ENCODE data around the gene PSMB9. TPM values are rescaled to one million over a fixed set of nuclear protein-coding genes. Genes with fewer than 3 reads are reported as not detected.

PSMB9 gene
- total and polyA plus RNA-seq, 11 donors: 8.9 to 182 (median 15.7) TPM

DNA sequence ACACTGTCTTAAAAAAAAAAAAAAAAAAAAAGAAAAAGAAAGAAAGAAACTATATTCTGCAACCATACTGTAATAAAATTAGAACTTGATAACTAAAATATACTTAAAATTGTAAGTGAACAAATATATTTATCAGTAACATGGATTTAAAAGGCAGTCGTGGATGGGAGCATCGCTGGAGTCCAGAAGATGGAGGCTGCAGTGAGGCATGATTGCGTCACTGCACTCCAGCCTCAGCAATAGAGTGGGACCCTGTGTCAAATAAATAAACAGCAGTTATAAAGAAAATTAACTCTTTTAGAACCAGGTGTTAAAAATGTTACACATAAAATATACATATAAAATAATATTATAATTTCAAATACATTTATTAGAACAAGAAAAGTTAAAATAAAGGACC is 8.7 kb downstream of the PSMB9 start:
- intact Hi-C loops (cut with DNase I): loop anchor here in 2 of 10 donors (10.0 kb wide), 1 partner anchor 448 kb away; no protein-coding TSS in a partner anchor
- Histone ChIP-seq H3K9me3 (no peaks in the 10 kb centered on the region), H3K36me3 (peaks cover 0 to 36% (median 28%) of the 10 kb centered on the region in 9 donors), H3K27ac (no peak overlapping the region), H3K4me1 (peaks cover 0 to 27% (median 0%) of the 10 kb centered on the region in 12 donors), H3K4me3 (no peak overlapping the region), H3K27me3 (no peaks in the 10 kb centered on the region)
- WGBS, 4 donors: 77 to 91% (median 80%) methylated on average over 3 of the region's 3 CpGs
- DNase-seq (no peak), ATAC-seq (no peak)
- no peak for TF ChIP-seq POLR2A (IDR thresholded peaks at IDR 0.05)
- TF ChIP-seq, protein P1, sequence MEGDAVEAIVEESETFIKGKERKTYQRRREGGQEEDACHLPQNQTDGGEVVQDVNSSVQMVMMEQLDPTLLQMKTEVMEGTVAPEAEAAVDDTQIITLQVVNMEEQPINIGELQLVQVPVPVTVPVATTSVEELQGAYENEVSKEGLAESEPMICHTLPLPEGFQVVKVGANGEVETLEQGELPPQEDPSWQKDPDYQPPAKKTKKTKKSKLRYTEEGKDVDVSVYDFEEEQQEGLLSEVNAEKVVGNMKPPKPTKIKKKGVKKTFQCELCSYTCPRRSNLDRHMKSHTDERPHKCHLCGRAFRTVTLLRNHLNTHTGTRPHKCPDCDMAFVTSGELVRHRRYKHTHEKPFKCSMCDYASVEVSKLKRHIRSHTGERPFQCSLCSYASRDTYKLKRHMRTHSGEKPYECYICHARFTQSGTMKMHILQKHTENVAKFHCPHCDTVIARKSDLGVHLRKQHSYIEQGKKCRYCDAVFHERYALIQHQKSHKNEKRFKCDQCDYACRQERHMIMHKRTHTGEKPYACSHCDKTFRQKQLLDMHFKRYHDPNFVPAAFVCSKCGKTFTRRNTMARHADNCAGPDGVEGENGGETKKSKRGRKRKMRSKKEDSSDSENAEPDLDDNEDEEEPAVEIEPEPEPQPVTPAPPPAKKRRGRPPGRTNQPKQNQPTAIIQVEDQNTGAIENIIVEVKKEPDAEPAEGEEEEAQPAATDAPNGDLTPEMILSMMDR (IDR thresholded peaks at IDR 0.05): no peak

DNA sequence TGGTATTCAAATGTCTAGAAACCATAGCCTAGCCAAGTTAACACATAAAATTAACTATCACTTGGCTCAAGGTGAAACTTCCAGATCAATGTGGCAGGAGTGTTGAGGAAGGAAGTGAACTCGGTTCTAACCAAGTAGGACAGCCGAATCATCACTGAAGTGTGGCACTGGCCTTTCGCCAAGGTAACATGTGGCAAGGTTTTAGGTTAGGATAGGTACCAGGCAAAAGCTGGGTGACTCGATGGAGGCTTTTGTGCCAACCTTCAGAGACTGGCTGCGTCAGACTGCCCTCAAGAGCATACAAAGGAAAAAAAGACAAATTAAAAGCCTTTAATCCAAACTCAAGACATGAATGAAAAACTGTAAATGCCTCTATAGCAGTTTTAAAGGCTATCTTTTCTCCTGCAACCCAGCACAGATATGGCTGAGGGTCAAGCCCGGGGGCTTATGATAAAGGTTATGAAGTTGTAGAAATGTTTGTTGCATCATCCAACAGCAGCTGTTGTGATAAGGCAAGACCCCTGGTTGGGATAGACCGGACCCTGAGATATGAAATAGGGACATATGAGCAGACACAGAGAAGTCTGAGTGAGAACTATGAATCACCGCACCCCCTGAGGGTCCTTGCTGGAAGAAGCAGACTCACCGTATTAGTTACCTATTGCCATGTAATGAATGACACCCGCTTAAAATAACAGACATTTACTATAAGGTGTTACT is 11.9 kb downstream of the PSMB9 start:
- TF ChIP-seq POLR2A (IDR thresholded peaks at IDR 0.05): no peak
- TF ChIP-seq, protein P1 (IDR thresholded peaks at IDR 0.05): no peak
- H3K4me1 ChIP-seq: peaks cover 0 to 20% (median 0%) of the 10 kb centered on the region in 12 donors
- 69 to 71% (median 70%) methylated on average over 10 of the region's 10 CpGs for WGBS, 4 donors
- intact Hi-C loops (cut with DNase I): loop anchor here in 9 of 10 donors (2.0 to 10.0 kb wide), 6 partner anchors 34 to 454 kb away; no protein-coding TSS in a partner anchor
- H3K27me3 ChIP-seq: peaks cover 0 to 4% (median 0%) of the 10 kb centered on the region in 9 donors
- ATAC-seq: no peak
- H3K4me3 ChIP-seq: no peak overlapping the region
- H3K36me3 ChIP-seq: peaks cover 0 to 4% (median 0%) of the 10 kb centered on the region in 9 donors
- no peaks in the 10 kb centered on the region for H3K9me3 ChIP-seq
- DNase-seq: no peak
- peak overlapping the region in 1 of 12 donors; percentile 42 for H3K27ac ChIP-seq

DNA sequence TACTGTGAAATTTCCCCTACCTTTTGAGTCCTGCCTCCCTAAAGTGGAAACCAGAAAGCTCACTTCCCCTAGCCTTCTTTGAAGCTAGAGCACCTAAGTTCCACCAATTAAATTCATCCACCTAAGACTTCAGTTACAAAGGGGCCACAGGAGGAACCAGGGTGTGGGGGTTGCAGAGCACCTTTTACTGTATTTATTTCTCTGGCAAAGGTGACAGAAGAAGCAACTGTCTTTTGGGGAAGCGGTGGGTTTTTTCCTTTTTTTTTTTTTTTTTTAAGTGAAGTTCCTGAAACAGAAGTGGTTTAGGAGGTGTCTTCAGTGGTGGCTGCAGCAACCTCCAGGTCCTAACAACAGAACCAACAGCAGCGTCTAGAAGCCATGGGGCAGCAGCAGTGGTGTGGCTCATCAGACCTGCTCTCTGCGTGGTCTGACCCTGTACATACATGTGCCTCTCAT is 13.1 kb downstream of the PSMB9 start:
- intact Hi-C loops (cut with DNase I): loop anchor here in 9 of 10 donors (1.0 to 10.0 kb wide), 7 partner anchors 29 to 455 kb away; partner anchors contain the start of gene TAP2 (in 1 of the 9)
- no peak for ATAC-seq
- Histone ChIP-seq H3K27me3 (peaks cover 0 to 6% (median 0%) of the 10 kb centered on the region in 9 donors), H3K9me3 (peaks cover 0 to 4% (median 0%) of the 10 kb centered on the region in 12 donors), H3K27ac (peak overlapping the region in 1 of 12 donors; percentile 5), H3K4me3 (no peak overlapping the region), H3K36me3 (no peaks in the 10 kb centered on the region), H3K4me1 (peaks cover 0 to 13% (median 0%) of the 10 kb centered on the region in 12 donors)
- 65 to 84% (median 69%) methylated on average over 3 of the region's 3 CpGs for WGBS, 4 donors
- TF ChIP-seq, protein P1 (IDR thresholded peaks at IDR 0.05): no peak
- TF ChIP-seq POLR2A (IDR thresholded peaks at IDR 0.05): no peak
- no peak for DNase-seq
